HepG2 (cell line): Measurements from ENCODE around the gene IGF2. TPM values are rescaled to one million over a fixed set of nuclear protein-coding genes. Genes with fewer than 3 reads are reported as not detected.

Experiments
- DMTF1 ChIP-seq: sonication (generic); formaldehyde crosslinking; IDR thresholded peaks from 2 replicates; pipeline ENCODE4 v1.4.0; 2020; ENCODE audit warnings: mild to moderate bottlenecking, missing genetic modification reagents
- HMG20A ChIP-seq: IDR thresholded peaks from 2 replicates; pipeline ENCODE4 v1.6.1; 2016; ENCODE audit warnings: borderline replicate concordance
- JUNB ChIP-seq: sonication (generic); formaldehyde crosslinking; IDR thresholded peaks from 2 replicates; pipeline ENCODE4 v1.8.0; 2022; ENCODE audit warnings: missing genetic modification reagents, mild to moderate bottlenecking, borderline replicate concordance
- KLF15 ChIP-seq: sonication (generic); formaldehyde crosslinking; IDR thresholded peaks from 2 replicates; pipeline ENCODE4 v1.8.1; 2023; ENCODE audit warnings: borderline replicate concordance, mild to moderate bottlenecking, inconsistent platforms, missing genetic modification reagents, mixed read lengths
- MED1 ChIP-seq: sonication (generic); formaldehyde crosslinking; IDR thresholded peaks from 2 replicates; pipeline ENCODE4 v1.4.0; 2020; ENCODE audit warnings: missing genetic modification reagents
- REPIN1 ChIP-seq: sonication (generic); formaldehyde crosslinking; IDR thresholded peaks from 2 replicates; pipeline ENCODE4 v1.8.0; 2022; ENCODE audit warnings: missing genetic modification reagents, low read depth, mild to moderate bottlenecking, borderline replicate concordance
- ZBTB20 ChIP-seq: sonication (generic); formaldehyde crosslinking; IDR thresholded peaks from 2 replicates; pipeline ENCODE4 v1.8.1; 2023; ENCODE audit warnings: missing genetic modification reagents, low read depth, mild to moderate bottlenecking, borderline replicate concordance
- ZMAT5 ChIP-seq: sonication (generic); formaldehyde crosslinking; IDR thresholded peaks from 2 replicates; pipeline ENCODE4 v1.5.0; 2020; ENCODE audit warnings: mild to moderate bottlenecking, low read depth, missing genetic modification reagents, borderline replicate concordance
- ZNF124 ChIP-seq: sonication (generic); formaldehyde crosslinking; IDR thresholded peaks from 2 replicates; pipeline ENCODE4 v1.4.0; 2020; ENCODE audit warnings: missing genetic modification reagents
- ZNF263 ChIP-seq: sonication (generic); formaldehyde crosslinking; IDR thresholded peaks from 2 replicates; pipeline ENCODE4 v1.4.0; 2020; ENCODE audit warnings: missing genetic modification reagents
- ZNF276 ChIP-seq: sonication (generic); formaldehyde crosslinking; IDR thresholded peaks from 2 replicates; pipeline ENCODE4 v1.4.0; 2020; ENCODE audit warnings: mild to moderate bottlenecking, low read depth, missing genetic modification reagents
- ZNF318 ChIP-seq: sonication (generic); formaldehyde crosslinking; IDR thresholded peaks from 2 replicates; pipeline ENCODE4 v1.4.0; 2020; ENCODE audit warnings: mild to moderate bottlenecking, missing genetic modification reagents
- ZNF350 ChIP-seq: sonication (generic); formaldehyde crosslinking; IDR thresholded peaks from 2 replicates; pipeline ENCODE4 v1.4.0; 2020; ENCODE audit warnings: mild to moderate bottlenecking, low read depth, missing genetic modification reagents, borderline replicate concordance
- ZNF691 ChIP-seq: sonication (generic); formaldehyde crosslinking; IDR thresholded peaks from 2 replicates; pipeline ENCODE4 v1.4.0; 2020; ENCODE audit warnings: missing genetic modification reagents, low read depth, mild to moderate bottlenecking, borderline replicate concordance
- polyA plus RNA-seq, 8 experiments: library from polyadenylated mRNA; depleted of rRNA in 3 of 8; stranded (reverse) in 7 of 8; unstranded in 1 of 8; fragments of >200 nt; fragmentation: Illumina TruSeq in 4 of 8; extraction: Trizol in 4 of 8; gene quantifications; 2 replicates each; pipeline versions ENCODE4 v1.2.1 to v1.2.3, GENCODE V29; 2011 to 2016; ENCODE audit warnings: low read depth in 4 of 8, missing spikeins in 1 of 8, mixed read lengths in 1 of 8; ENCODE audit not compliant: insufficient read depth in 1 of 8
- total RNA-seq, 5 experiments: library from RNA; depleted of rRNA; stranded (reverse); fragments of >200 nt; fragmentation: Illumina TruSeq; extraction: Trizol; gene quantifications; 2 replicates each; pipeline ENCODE4 v1.2.3, GENCODE V29; 2016; ENCODE audit warnings: low read depth in 1 of 5

Gene IGF2
- total and polyA plus RNA-seq, 2 of the 13 experiments (the other 11 are each of a cell fraction or from before 2014, with no cell fraction given), result 79.1 to 254 TPM

- TF ChIP-seq HMG20A (CRISPR knock-in tag) (no peak), ZMAT5 (CRISPR knock-in tag) (no peak), MED1 (no peak), ZNF124 (CRISPR knock-in tag) (no peak), ZNF691 (CRISPR knock-in tag) (peak; percentile 4; the same call in 1 of the 2 replicates), JUNB (peak; percentile 35; the same call in 1 of the 2 replicates), ZNF318 (CRISPR knock-in tag) (no peak), ZBTB20 (CRISPR knock-in tag) (peak; percentile 14; the same call in 1 of the 2 replicates), REPIN1 (CRISPR knock-in tag) (no peak), KLF15 (CRISPR knock-in tag) (no peak), ZNF276 (CRISPR knock-in tag) (0 out of 2 replicates have a peak, but pooled peaks have one; percentile 48), ZNF263 (CRISPR knock-in tag) (no peak; the same call in 1 of the 2 replicates), ZNF350 (CRISPR knock-in tag) (peak; percentile 33; the same call in 1 of the 2 replicates), DMTF1 (no peak)
These were observed 5.8 kb downstream of the IGF2 start (continued) for GRCh38 chr11:2133241-2134021.
